Natural killer cell (primary cell): ENCODE measurements around the gene R3HDM2. TPM values are rescaled to one million over a fixed set of nuclear protein-coding genes. Genes with fewer than 3 reads are reported as not detected.

Source experiments
- ATAC-seq, 3 donors: fragments of 150-1000 bp in 2 of 3; fragments of 200-7000 bp in 1 of 3; cut with Tn5 transposase; 1 replicate in 1 of 3; 2 replicates in 2 of 3; pipeline ENCODE4 v1.10.0; 2021; ENCODE audit warnings: mild to moderate bottlenecking in 2 of 3, moderate library complexity in 2 of 3
- DNase-seq, 2 donors: peaks; one replicate each; pipeline versions ENCODE4 v3.0.0 to v3.0.0-alpha.2; 2013 to 2021; ENCODE audit warnings: mixed read lengths in 1 of 2
- H3K27ac ChIP-seq: one replicate; pipeline ENCODE4 v1.5.1; 2013; ENCODE audit warnings: mild to moderate bottlenecking, low read length
- H3K27me3 ChIP-seq: one replicate; pipeline ENCODE4 v1.6.1; 2013; ENCODE audit warnings: low read length; ENCODE audit not compliant: control insufficient read depth, insufficient read depth
- H3K36me3 ChIP-seq: one replicate; pipeline ENCODE4 v1.6.1; 2013; ENCODE audit warnings: low read length; ENCODE audit not compliant: control insufficient read depth, insufficient read depth
- H3K4me1 ChIP-seq: one replicate; pipeline ENCODE4 v1.6.1; 2013; ENCODE audit warnings: low read length; ENCODE audit not compliant: control insufficient read depth, insufficient read depth
- H3K4me3 ChIP-seq: one replicate; pipeline ENCODE4 v1.5.1; 2013; ENCODE audit warnings: low read length
- H3K9me3 ChIP-seq: one replicate; pipeline ENCODE4 v1.6.1; 2013; ENCODE audit warnings: low read length; ENCODE audit not compliant: control insufficient read depth, insufficient read depth
- H3K27ac Mint-ChIP-seq, 2 donors: one replicate each; pipeline ENCODE4 v1.8.0; 2022; ENCODE audit warnings: mild to moderate bottlenecking in 2 of 2, mixed read lengths in 2 of 2, moderate library complexity in 1 of 2
- H3K27me3 Mint-ChIP-seq, 2 donors: one replicate each; pipeline ENCODE4 v1.8.0; 2022; ENCODE audit warnings: low read depth in 2 of 2, mixed read lengths in 2 of 2
- H3K36me3 Mint-ChIP-seq: one replicate; pipeline ENCODE4 v1.8.0; 2022; ENCODE audit warnings: mixed read lengths
- H3K4me1 Mint-ChIP-seq, 2 donors: one replicate each; pipeline ENCODE4 v1.8.0; 2022; ENCODE audit warnings: mixed read lengths in 2 of 2
- H3K4me3 Mint-ChIP-seq: one replicate; pipeline ENCODE4 v1.8.0; 2022; ENCODE audit warnings: mild to moderate bottlenecking, moderate library complexity, mixed read lengths
- H3K9me3 Mint-ChIP-seq, 2 donors: one replicate each; pipeline ENCODE4 v1.8.0; 2022; ENCODE audit warnings: mixed read lengths in 2 of 2
- WGBS: methylation state at CpG from one replicate; pipeline ENCODE4 v1.1.7; 2013; ENCODE audit warnings: missing lambda C conversion rate; ENCODE audit not compliant: insufficient coverage; 5-methylcytosine and 5-hydroxymethylcytosine counted together
- intact Hi-C: fragments of 100-400 bp; cut with micrococcal nuclease; formaldehyde crosslinking; loops from one replicate; pipeline ENCODE4 v1.14.2; 2022
- total RNA-seq, 4 donors: library from RNA; stranded (reverse); fragments of 120-200 nt in 1 of 4; gene quantifications; one replicate each; pipeline versions ENCODE4 v1.2.3 to v1.2.4, GENCODE V29; 2013 to 2022
- TF ChIP-seq, protein P1 (sequence below): fragments of 200-600 bp; IDR thresholded peaks from one replicate; pipeline ENCODE4 v1.8.0; 2022; ENCODE audit warnings: antibody characterized with exemption

Gene R3HDM2
- total RNA-seq, 3 donors from 2014 or later (not counting 1 experiment from before 2014, with no cell fraction given) = 110 to 124 (median 123) TPM

DNA sequence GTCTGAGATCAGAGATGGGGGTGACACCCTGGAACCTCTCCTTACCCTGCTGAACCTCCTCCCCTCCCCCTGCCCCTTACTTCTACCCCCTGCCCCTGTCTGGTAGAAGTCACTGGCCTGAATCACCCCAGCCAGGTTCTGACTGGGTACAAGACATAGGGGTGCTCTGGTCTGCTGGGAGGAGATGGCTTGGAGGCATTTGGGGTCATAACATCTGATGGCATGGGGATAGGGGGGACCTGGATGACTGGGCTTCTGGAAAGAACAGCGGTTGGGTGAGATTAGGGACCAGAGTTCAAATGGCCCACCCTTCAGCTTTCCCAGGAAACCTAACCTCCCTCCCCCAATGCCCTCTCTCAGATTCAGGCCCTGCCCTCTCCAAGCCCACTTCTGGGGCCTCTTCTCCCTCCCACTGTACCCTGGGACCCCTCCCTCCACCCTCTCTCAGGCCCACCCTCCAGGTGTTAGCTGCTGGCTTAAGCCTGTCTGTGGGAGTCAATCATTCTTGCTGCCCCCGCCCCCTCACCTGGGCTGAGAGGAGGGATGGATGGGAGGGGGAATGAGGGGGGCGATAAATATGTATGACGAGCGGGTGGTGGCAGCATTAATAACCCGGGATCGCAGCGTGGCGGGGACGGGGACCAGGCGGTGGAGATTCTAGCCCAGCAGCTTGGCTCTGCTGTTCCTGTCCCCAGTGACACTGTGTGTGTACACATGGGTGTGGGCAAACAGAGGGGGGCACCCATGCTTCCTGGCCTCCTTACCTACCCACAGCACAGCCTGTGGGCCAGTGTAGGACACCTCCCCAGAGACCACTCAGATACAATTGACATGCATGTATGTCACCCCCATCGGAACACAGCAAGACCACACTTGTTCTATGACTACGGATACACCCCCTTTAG, 208.3 kb downstream of the R3HDM2 start:
- Mint-ChIP-seq H3K4me1 (peaks cover 42 to 83% of the 10 kb centered on the region in 2 donors), H3K4me3 (peak overlapping the region; percentile 74)

DNA sequence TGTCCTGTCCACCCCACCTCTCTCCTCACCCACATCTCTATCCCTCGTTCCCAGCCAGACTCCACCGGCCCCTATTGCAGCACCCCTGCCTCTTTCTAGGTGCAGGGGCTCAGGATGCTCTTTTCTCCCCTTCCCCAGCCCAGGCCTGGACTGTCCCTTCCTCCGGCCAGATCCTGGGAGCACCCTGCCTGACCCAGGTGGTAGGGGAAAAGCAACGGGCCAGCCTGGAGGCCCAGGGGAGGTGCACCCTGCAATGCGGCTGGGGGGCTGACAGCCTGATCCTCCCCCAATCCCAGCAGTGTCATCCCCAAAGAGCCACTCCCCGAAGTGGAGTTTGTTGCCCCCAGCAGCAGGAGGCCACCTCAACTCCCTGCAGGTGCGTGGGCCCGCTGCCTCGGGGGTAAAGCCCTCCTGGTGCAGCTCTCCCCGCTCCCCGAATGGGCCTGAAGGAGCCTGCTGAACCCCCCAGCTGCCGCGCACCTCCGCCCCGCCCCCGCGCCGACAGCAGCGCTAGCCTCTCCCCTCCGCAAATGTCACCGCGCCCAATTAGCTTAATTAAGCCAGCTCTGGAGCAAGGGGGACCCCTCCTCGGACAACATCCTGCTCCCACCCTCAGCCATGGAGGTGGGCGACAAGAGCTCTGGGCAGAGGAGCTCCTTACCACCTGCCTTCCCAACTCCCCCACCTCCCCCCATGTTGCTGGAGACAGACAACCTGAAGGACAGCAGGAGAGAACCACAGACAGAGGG, 209.5 kb downstream of the R3HDM2 start:
- intact Hi-C loops = no loop called here
- H3K27ac ChIP-seq = no peak overlapping the region
- H3K36me3 ChIP-seq = no peaks in the 10 kb centered on the region
- H3K4me1 Mint-ChIP-seq = peaks cover 41 to 82% of the 10 kb centered on the region in 2 donors
- peaks cover 54 to 75% of the 10 kb centered on the region in 2 donors for H3K27me3 Mint-ChIP-seq
- H3K36me3 Mint-ChIP-seq = no peaks in the 10 kb centered on the region
- H3K9me3 ChIP-seq = no peaks in the 10 kb centered on the region
- H3K27me3 ChIP-seq = peaks cover 74% of the 10 kb centered on the region
- peak overlapping the region in 1 of 2 donors; percentile 82 for H3K27ac Mint-ChIP-seq
- WGBS = 9% methylated on average over 24 of the region's 24 CpGs
- ATAC-seq (no peak), DNase-seq (peak in 1 of 2 donors; percentile 34)
- H3K4me3 ChIP-seq = no peak overlapping the region
- TF ChIP-seq, protein P1, sequence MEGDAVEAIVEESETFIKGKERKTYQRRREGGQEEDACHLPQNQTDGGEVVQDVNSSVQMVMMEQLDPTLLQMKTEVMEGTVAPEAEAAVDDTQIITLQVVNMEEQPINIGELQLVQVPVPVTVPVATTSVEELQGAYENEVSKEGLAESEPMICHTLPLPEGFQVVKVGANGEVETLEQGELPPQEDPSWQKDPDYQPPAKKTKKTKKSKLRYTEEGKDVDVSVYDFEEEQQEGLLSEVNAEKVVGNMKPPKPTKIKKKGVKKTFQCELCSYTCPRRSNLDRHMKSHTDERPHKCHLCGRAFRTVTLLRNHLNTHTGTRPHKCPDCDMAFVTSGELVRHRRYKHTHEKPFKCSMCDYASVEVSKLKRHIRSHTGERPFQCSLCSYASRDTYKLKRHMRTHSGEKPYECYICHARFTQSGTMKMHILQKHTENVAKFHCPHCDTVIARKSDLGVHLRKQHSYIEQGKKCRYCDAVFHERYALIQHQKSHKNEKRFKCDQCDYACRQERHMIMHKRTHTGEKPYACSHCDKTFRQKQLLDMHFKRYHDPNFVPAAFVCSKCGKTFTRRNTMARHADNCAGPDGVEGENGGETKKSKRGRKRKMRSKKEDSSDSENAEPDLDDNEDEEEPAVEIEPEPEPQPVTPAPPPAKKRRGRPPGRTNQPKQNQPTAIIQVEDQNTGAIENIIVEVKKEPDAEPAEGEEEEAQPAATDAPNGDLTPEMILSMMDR = no peak
- peaks cover 73% of the 10 kb centered on the region for H3K4me1 ChIP-seq
- H3K9me3 Mint-ChIP-seq = no peaks in the 10 kb centered on the region
- peak overlapping the region; percentile 35 for H3K4me3 Mint-ChIP-seq

More for the DNA sequence above, 208.3 kb downstream of the R3HDM2 start:
- Mint-ChIP-seq H3K27me3 (peaks cover 64 to 77% of the 10 kb centered on the region in 2 donors), H3K27ac (peak overlapping the region; percentile 66 to 82), H3K36me3 (no peaks in the 10 kb centered on the region), H3K9me3 (no peaks in the 10 kb centered on the region)
- intact Hi-C loops = loop anchor here (2.0 kb wide), 1 partner anchor 16 kb away; no protein-coding TSS in a partner anchor
- no peak for DNase-seq
- TF ChIP-seq, protein P1 = no peak
- Histone ChIP-seq H3K27ac (no peak overlapping the region), H3K27me3 (peaks cover 79% of the 10 kb centered on the region), H3K36me3 (no peaks in the 10 kb centered on the region), H3K4me3 (no peak overlapping the region), H3K4me1 (peaks cover 75% of the 10 kb centered on the region), H3K9me3 (no peaks in the 10 kb centered on the region)
- 23% methylated on average over 13 of the region's 13 CpGs for WGBS
- peak in 1 of 3 donors; percentile 61 for ATAC-seq

DNA sequence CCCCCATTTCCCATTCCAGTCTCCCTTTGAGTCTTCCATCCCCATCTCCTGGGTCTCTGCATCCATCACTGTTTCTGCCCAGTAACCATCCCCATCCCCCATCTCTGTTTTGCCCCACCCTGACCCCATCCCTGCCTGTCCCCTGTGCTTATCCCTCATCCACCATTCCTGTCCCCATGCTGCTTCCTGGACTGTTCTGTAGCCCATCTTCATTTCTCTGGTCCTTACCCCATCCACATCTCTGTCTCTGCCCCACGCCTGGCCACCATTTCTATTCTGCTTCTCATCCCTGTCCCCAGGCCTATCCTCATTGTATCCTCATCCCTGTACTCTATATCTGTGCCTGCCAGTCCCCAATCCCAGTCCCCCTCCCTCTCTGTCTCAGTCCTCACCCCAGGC, 210.1 kb downstream of the R3HDM2 start:
- H3K4me3 Mint-ChIP-seq = peak overlapping the region; percentile 3
- peak overlapping the region in 1 of 2 donors; percentile 65 for H3K27ac Mint-ChIP-seq
- Histone ChIP-seq H3K27ac (no peak overlapping the region), H3K4me1 (peaks cover 72% of the 10 kb centered on the region), H3K36me3 (no peaks in the 10 kb centered on the region), H3K27me3 (peaks cover 72% of the 10 kb centered on the region), H3K4me3 (no peak overlapping the region), H3K9me3 (no peaks in the 10 kb centered on the region)
- whole genome bisulfite sequencing = 36% methylated on average over 1 of the region's 1 CpG
- DNase-seq = no peak
- H3K9me3 Mint-ChIP-seq = no peaks in the 10 kb centered on the region
- H3K4me1 Mint-ChIP-seq = peaks cover 43 to 81% of the 10 kb centered on the region in 2 donors
- no peaks in the 10 kb centered on the region for H3K36me3 Mint-ChIP-seq
- TF ChIP-seq, protein P1 = no peak
- intact Hi-C loops = no loop called here
- ATAC-seq = no peak
- peaks cover 53 to 74% of the 10 kb centered on the region in 2 donors for H3K27me3 Mint-ChIP-seq
